Gastroesophageal sphincter (tissue), 3 donors: ENCODE measurements around the gene FOXN3.

ENCODE experiments used
- EP300 ChIP-seq: sonication (generic); formaldehyde crosslinking; IDR thresholded peaks from one replicate; pipeline ENCODE4 v1.6.1; 2017; ENCODE audit warnings: antibody characterized with exemption, mild to moderate bottlenecking
- POLR2A ChIP-seq, 2 donors: fragments of 450-650 bp; IDR thresholded peaks; one replicate each; pipeline ENCODE4 v1.6.1; 2017; ENCODE audit warnings: antibody characterized with exemption in 2 of 2, mild to moderate bottlenecking in 2 of 2, moderate library complexity in 1 of 2
- POLR2AphosphoS5 ChIP-seq: sonication (generic); formaldehyde crosslinking; IDR thresholded peaks from one replicate; pipeline ENCODE4 v1.6.1; 2017; ENCODE audit warnings: antibody characterized with exemption
- TF ChIP-seq, protein P1 (sequence below), 4 experiments: fragments of 200-600 bp in 2 of 4; fragments of 450-650 bp in 2 of 4; sonication (generic) in 1 of 4; IDR thresholded peaks; one replicate each; pipeline ENCODE4 v1.5.1; 2017 to 2019; ENCODE audit warnings: antibody characterized with exemption in 4 of 4, mild to moderate bottlenecking in 2 of 4, moderate library complexity in 2 of 4

DNA sequence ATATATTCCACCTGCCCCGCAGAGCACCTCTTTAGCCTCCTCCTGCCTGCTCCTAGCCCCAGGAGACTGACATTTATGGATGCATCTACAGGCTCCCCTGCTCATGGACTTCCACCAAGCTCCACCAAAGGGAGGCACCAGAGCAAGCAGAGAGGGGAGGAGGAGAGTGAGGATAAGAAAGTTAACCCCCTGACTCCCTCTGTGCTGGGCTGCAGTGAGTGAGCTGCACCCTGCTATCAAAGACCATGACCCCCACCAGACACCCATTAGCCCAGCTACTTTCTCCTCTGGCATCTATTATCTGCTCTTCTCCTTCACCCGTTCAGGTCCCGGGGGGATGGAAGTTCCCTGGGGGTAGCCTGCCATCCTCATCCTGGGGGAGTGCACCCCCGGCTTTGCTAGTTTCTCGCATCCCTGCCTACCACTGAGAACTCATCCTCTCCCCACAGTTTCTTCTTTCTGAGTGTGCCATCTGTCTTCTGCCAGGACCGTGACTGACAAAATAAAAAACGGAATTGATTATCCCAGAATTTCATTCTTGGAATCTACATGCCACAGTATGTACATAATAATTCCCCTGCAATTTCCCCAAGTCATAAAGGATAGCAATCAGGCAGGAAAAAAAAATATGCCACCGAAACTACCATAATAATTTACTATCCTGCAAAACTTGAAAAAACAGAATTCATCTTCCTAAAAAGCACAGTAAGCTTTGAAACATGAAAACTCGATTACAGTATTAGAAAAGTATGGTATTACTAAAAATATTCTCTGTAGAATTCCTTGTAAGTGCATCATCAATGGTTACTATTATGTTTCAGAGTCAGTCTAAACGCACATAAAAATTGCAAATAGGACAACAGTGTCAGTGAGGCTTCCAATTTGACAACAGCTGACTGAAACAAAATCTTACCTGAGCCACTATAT lies 45.2 kb downstream of the FOXN3 start:
- TF ChIP-seq, protein P1, sequence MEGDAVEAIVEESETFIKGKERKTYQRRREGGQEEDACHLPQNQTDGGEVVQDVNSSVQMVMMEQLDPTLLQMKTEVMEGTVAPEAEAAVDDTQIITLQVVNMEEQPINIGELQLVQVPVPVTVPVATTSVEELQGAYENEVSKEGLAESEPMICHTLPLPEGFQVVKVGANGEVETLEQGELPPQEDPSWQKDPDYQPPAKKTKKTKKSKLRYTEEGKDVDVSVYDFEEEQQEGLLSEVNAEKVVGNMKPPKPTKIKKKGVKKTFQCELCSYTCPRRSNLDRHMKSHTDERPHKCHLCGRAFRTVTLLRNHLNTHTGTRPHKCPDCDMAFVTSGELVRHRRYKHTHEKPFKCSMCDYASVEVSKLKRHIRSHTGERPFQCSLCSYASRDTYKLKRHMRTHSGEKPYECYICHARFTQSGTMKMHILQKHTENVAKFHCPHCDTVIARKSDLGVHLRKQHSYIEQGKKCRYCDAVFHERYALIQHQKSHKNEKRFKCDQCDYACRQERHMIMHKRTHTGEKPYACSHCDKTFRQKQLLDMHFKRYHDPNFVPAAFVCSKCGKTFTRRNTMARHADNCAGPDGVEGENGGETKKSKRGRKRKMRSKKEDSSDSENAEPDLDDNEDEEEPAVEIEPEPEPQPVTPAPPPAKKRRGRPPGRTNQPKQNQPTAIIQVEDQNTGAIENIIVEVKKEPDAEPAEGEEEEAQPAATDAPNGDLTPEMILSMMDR (IDR thresholded peaks at IDR 0.05), result no peak
- TF ChIP-seq EP300 (no peak), POLR2A (IDR thresholded peaks at IDR 0.05) (no peak), POLR2AphosphoS5 (no peak)
